Ectodermal cell (in vitro differentiated cells): ENCODE results near the gene INTS11.

Experiments used
- H3K27ac ChIP-seq: 2 replicates; pipeline ENCODE4 v1.7.0; 2013; ENCODE audit warnings: mild to moderate bottlenecking, low read depth, low read length; ENCODE audit not compliant: insufficient read depth, poor library complexity, severe bottlenecking
- H3K27me3 ChIP-seq: 2 replicates; pipeline ENCODE4 v1.7.0; 2013; ENCODE audit warnings: mild to moderate bottlenecking, low read length; ENCODE audit not compliant: insufficient read depth, control insufficient read depth, poor library complexity, severe bottlenecking
- H3K36me3 ChIP-seq: one replicate; pipeline ENCODE4 v1.7.0; 2013; ENCODE audit warnings: low read length; ENCODE audit not compliant: control insufficient read depth, insufficient read depth
- H3K4me1 ChIP-seq: one replicate; pipeline ENCODE4 v1.7.0; 2013; ENCODE audit warnings: low read length; ENCODE audit not compliant: control insufficient read depth, insufficient read depth
- H3K4me3 ChIP-seq: 2 replicates; pipeline ENCODE4 v1.7.0; 2013; ENCODE audit warnings: low read depth, low read length, control low read depth; ENCODE audit not compliant: insufficient read depth
- H3K9me3 ChIP-seq: 2 replicates; pipeline ENCODE4 v1.7.0; 2013; ENCODE audit warnings: mild to moderate bottlenecking, low read length, moderate library complexity; ENCODE audit not compliant: control insufficient read depth
- WGBS, 2 experiments: methylation state at CpG; one replicate each; pipeline ENCODE4 v1.1.7; 2013; ENCODE audit warnings: missing lambda C conversion rate in 2 of 2; 5-methylcytosine and 5-hydroxymethylcytosine counted together

Gene INTS11

GRCh38 chr1:1342061-1342562 lies 17.7 kb upstream of the INTS11 start:
- Histone ChIP-seq H3K27me3 (no peaks in the 10 kb centered on the region), H3K4me1 (no peaks in the 10 kb centered on the region), H3K36me3 (peaks cover 10% of the 10 kb centered on the region), H3K9me3 (no peaks in the 10 kb centered on the region), H3K4me3 (no peak overlapping the region), H3K27ac (no peak overlapping the region)
- 96 to 97% methylated on average over 28 of the region's 28 CpGs for WGBS, 2 experiments

- Histone ChIP-seq H3K27me3 (no peaks in the 10 kb centered on the region), H3K4me1 (no peaks in the 10 kb centered on the region), H3K36me3 (peaks cover 10% of the 10 kb centered on the region), H3K27ac (no peak overlapping the region), H3K9me3 (no peaks in the 10 kb centered on the region), H3K4me3 (no peak overlapping the region)
- 97% methylated on average over 17 of the region's 17 CpGs for WGBS, 2 experiments
These were observed 17.1 kb upstream of the INTS11 start for GRCh38 chr1:1341549-1342021.

GRCh38 chr1:1340791-1341548 lies 16.5 kb upstream of the INTS11 start:
- Histone ChIP-seq H3K9me3 (no peaks in the 10 kb centered on the region), H3K4me3 (no peak overlapping the region), H3K27me3 (no peaks in the 10 kb centered on the region), H3K36me3 (peaks cover 10% of the 10 kb centered on the region), H3K4me1 (no peaks in the 10 kb centered on the region), H3K27ac (no peak overlapping the region)
- 92% methylated on average over 36 of the region's 36 CpGs for WGBS, 2 experiments

- Histone ChIP-seq H3K27me3 (no peaks in the 10 kb centered on the region), H3K4me1 (no peaks in the 10 kb centered on the region), H3K4me3 (no peak overlapping the region), H3K27ac (no peak overlapping the region), H3K36me3 (peaks cover 10% of the 10 kb centered on the region), H3K9me3 (no peaks in the 10 kb centered on the region)
- 94% methylated on average over 23 of the region's 23 CpGs for WGBS, 2 experiments
These were observed 15.7 kb upstream of the INTS11 start for GRCh38 chr1:1340185-1340584.

- no peaks in the 10 kb centered on the region for H3K4me1 ChIP-seq
- H3K4me3 ChIP-seq, result no peak overlapping the region
- H3K9me3 ChIP-seq, result no peaks in the 10 kb centered on the region
- no peaks in the 10 kb centered on the region for H3K27me3 ChIP-seq
- H3K27ac ChIP-seq, result no peak overlapping the region
- WGBS, 2 experiments, result 96% methylated on average over 36 of the region's 36 CpGs
- H3K36me3 ChIP-seq, result peaks cover 10% of the 10 kb centered on the region
These were observed 13.8 kb upstream of the INTS11 start for GRCh38 chr1:1338278-1338677.

- 85% methylated on average over 18 of the region's 18 CpGs for WGBS, 2 experiments
- Histone ChIP-seq H3K27ac (no peak overlapping the region), H3K4me3 (no peak overlapping the region), H3K27me3 (no peaks in the 10 kb centered on the region), H3K9me3 (no peaks in the 10 kb centered on the region), H3K36me3 (peaks cover 10% of the 10 kb centered on the region), H3K4me1 (no peaks in the 10 kb centered on the region)
These were observed 13.3 kb upstream of the INTS11 start for GRCh38 chr1:1337793-1338147.

- 94 to 95% methylated on average over 32 of the region's 32 CpGs for WGBS, 2 experiments
- H3K27ac ChIP-seq, result no peak overlapping the region
These were observed 12.7 kb upstream of the INTS11 start for GRCh38 chr1:1336931-1337792.

GRCh38 chr1:1336446-1336845 lies 12.0 kb upstream of the INTS11 start:
- Histone ChIP-seq H3K27me3 (no peaks in the 10 kb centered on the region), H3K36me3 (peaks cover 7% of the 10 kb centered on the region), H3K27ac (no peak overlapping the region), H3K4me3 (no peak overlapping the region), H3K9me3 (no peaks in the 10 kb centered on the region), H3K4me1 (no peaks in the 10 kb centered on the region)
- WGBS, 2 experiments, result 95 to 96% methylated on average over 26 of the region's 26 CpGs

More at GRCh38 chr1:1336931-1337792, 12.7 kb upstream of the INTS11 start:
- no peaks in the 10 kb centered on the region for H3K9me3 ChIP-seq
- H3K36me3 ChIP-seq, result peaks cover 10% of the 10 kb centered on the region
- H3K4me3 ChIP-seq, result no peak overlapping the region
- H3K27me3 ChIP-seq, result no peaks in the 10 kb centered on the region
- no peaks in the 10 kb centered on the region for H3K4me1 ChIP-seq

GRCh38 chr1:1335792-1336248 lies 11.4 kb upstream of the INTS11 start:
- Histone ChIP-seq H3K36me3 (peaks cover under 1% of the 10 kb centered on the region), H3K27me3 (no peaks in the 10 kb centered on the region), H3K27ac (no peak overlapping the region), H3K9me3 (no peaks in the 10 kb centered on the region), H3K4me3 (no peak overlapping the region), H3K4me1 (no peaks in the 10 kb centered on the region)
- 95 to 96% methylated on average over 21 of the region's 21 CpGs for WGBS, 2 experiments

- H3K4me3 ChIP-seq, result no peak overlapping the region
- H3K36me3 ChIP-seq, result no peaks in the 10 kb centered on the region
- H3K9me3 ChIP-seq, result no peaks in the 10 kb centered on the region
- 93 to 94% methylated on average over 16 of the region's 16 CpGs for WGBS, 2 experiments
- no peaks in the 10 kb centered on the region for H3K4me1 ChIP-seq
- H3K27me3 ChIP-seq, result no peaks in the 10 kb centered on the region
- no peak overlapping the region for H3K27ac ChIP-seq
These were observed 10.8 kb upstream of the INTS11 start for GRCh38 chr1:1335283-1335682.
